HepG2 (cell line): ENCODE data around the gene ZMYND19.
"Not testable (repeated sequence)": the region's sequence is repeated elsewhere in the genome, so short reads cannot be mapped to it uniquely, and the experiment has no call there.

Experiments
- GABPA ChIP-seq, 2 experiments: IDR thresholded peaks; 2 replicates each; pipeline ENCODE4 v1.6.1; 2011 to 2016; ENCODE audit warnings: low read depth in 2 of 2, low read length in 1 of 2, missing biosample characterization in 1 of 2, missing genetic modification characterization in 1 of 2
- JUND ChIP-seq: sonication (generic); formaldehyde crosslinking; IDR thresholded peaks from 2 replicates; pipeline ENCODE4 v1.8.0; 2022; ENCODE audit warnings: mild to moderate bottlenecking, missing genetic modification reagents
- SP1 ChIP-seq, 2 experiments: fragments of 450-650 bp in 1 of 2; sonication (generic) in 1 of 2; formaldehyde crosslinking in 1 of 2; IDR thresholded peaks; 2 replicates each; pipeline versions ENCODE4 v1.4.0 to v1.6.1; 2016 to 2020; ENCODE audit warnings: missing genetic modification reagents in 1 of 2
- ZBTB8A ChIP-seq: sonication (generic); formaldehyde crosslinking; IDR thresholded peaks from 2 replicates; pipeline ENCODE4 v1.4.0; 2020; ENCODE audit warnings: mild to moderate bottlenecking, low read depth, missing genetic modification reagents, borderline replicate concordance

GRCh38 chr9:137536594-137537131, 53.6 kb downstream of the ZMYND19 start:
- not testable (repeated sequence) for TF ChIP-seq SP1 (IDR thresholded peaks at IDR 0.05); SP1 (CRISPR knock-in tag; IDR thresholded peaks at IDR 0.05); JUND (CRISPR knock-in tag); ZBTB8A (CRISPR knock-in tag); GABPA (IDR thresholded peaks at IDR 0.05; ENCODE audit: low read depth, low read length); GABPA (CRISPR knock-in tag; IDR thresholded peaks at IDR 0.05; ENCODE audit: low read depth)
